Panc1 (cell line): ENCODE data around the gene SH3BP2. TPM values are rescaled to one million over a fixed set of nuclear protein-coding genes. Genes with fewer than 3 reads are reported as not detected.

ENCODE experiments used
- ATAC-seq: fragments of 200-7000 bp; cut with Tn5 transposase; 2 replicates; pipeline ENCODE4 v1.9.1; 2020; ENCODE audit warnings: mild to moderate bottlenecking, moderate library complexity
- BruUV-seq: library from RNA; stranded (reverse); fragments of 400-500 nt; replicated peaks from 2 replicates; lab custom pipeline; 2021; lab: Mats Ljungman, UMichigan
- CTCF ChIA-PET: fragments of 300-600 bp; sonication (Branson Sonifier 250); formaldehyde crosslinking; loops from one replicate; lab custom pipeline; 2022; ENCODE audit warnings: antibody characterized with exemption; lab: Charles Lee
- POLR2A ChIA-PET: fragments of 300-600 bp; sonication (Branson Sonifier 250); formaldehyde crosslinking; loops from one replicate; lab custom pipeline; 2022; ENCODE audit warnings: antibody characterized with exemption; lab: Charles Lee
- DNase-seq: peaks from one replicate; pipeline ENCODE4 v3.0.0-alpha.2; 2010; ENCODE audit warnings: low read depth, low spot score
- H3K27ac ChIP-seq: 2 replicates; pipeline ENCODE4 v1.5.1; 2011; ENCODE audit warnings: mild to moderate bottlenecking, low read length, inconsistent platforms
- H3K27me3 ChIP-seq: fragments of 200-500 bp; sonication (Bioruptor generic); 2 replicates; pipeline ENCODE4 v1.6.0; 2014; ENCODE audit warnings: low read length, inconsistent platforms; ENCODE audit not compliant: control insufficient read depth, insufficient read depth
- H3K36me3 ChIP-seq: fragments of 200-500 bp; sonication (Bioruptor generic); 2 replicates; pipeline ENCODE4 v1.5.1; 2014; ENCODE audit warnings: inconsistent platforms, mild to moderate bottlenecking, low read length, moderate library complexity; ENCODE audit not compliant: control insufficient read depth, insufficient read depth
- H3K4me1 ChIP-seq: 2 replicates; pipeline ENCODE4 v1.5.1; 2011; ENCODE audit warnings: inconsistent platforms, mild to moderate bottlenecking, low read length, moderate library complexity; ENCODE audit not compliant: control insufficient read depth, insufficient read depth
- H3K4me3 ChIP-seq, 2 experiments: 2 replicates each; pipeline ENCODE4 v1.5.1; 2011 to 2012; ENCODE audit warnings: low read depth in 2 of 2, low read length in 2 of 2, mild to moderate bottlenecking in 2 of 2, inconsistent platforms in 1 of 2, moderate library complexity in 1 of 2
- H3K9me3 ChIP-seq: fragments of 200-500 bp; sonication (Bioruptor generic); 2 replicates; pipeline ENCODE4 v1.5.1; 2014; ENCODE audit warnings: low read depth, mild to moderate bottlenecking, inconsistent platforms, low read length, moderate library complexity; ENCODE audit not compliant: control insufficient read depth, insufficient read depth
- CTCF ChIP-seq: fragments of 450-650 bp; IDR thresholded peaks from 2 replicates; pipeline ENCODE4 v1.5.1; 2017; ENCODE audit warnings: mild to moderate bottlenecking
- POLR2AphosphoS5 ChIP-seq: IDR thresholded peaks from 2 replicates; pipeline ENCODE4 v1.6.1; 2012; ENCODE audit warnings: mild to moderate bottlenecking, low read depth, low read length, moderate library complexity
- REST ChIP-seq, 2 experiments: IDR thresholded peaks; 2 replicates each; pipeline ENCODE4 v1.6.1; 2011 to 2012; ENCODE audit warnings: low read depth in 2 of 2, control low read depth in 1 of 2, low read length in 1 of 2, mild to moderate bottlenecking in 1 of 2, moderate library complexity in 1 of 2; ENCODE audit not compliant: insufficient read depth in 1 of 2
- SIN3A ChIP-seq: IDR thresholded peaks from 2 replicates; pipeline ENCODE4 v1.6.1; 2012; ENCODE audit warnings: low read depth, mild to moderate bottlenecking, low read length, moderate library complexity, borderline replicate concordance; ENCODE audit not compliant: insufficient read depth
- TCF7L2 ChIP-seq: IDR thresholded peaks from 2 replicates; pipeline ENCODE4 v1.6.1; 2011; ENCODE audit warnings: mild to moderate bottlenecking, low read depth, low read length, inconsistent platforms
- in situ Hi-C: cut with HindIII; loops from 2 replicates; pipeline ENCODE4 v1.10.0; 2016; ENCODE audit warnings: low sequenced_read_pairs, low pct_unique_long_range_greater_than_20kb
- intact Hi-C: fragments of 100-400 bp; cut with micrococcal nuclease; formaldehyde crosslinking; loops from one replicate; pipeline ENCODE4 v1.10.0; 2022; ENCODE audit not compliant: unreplicated experiment
- total RNA-seq: library from RNA; stranded (reverse); gene quantifications from one replicate; pipeline ENCODE4 v1.2.1, GENCODE V29; 2021; ENCODE audit not compliant: unreplicated experiment

SH3BP2 gene
- total RNA-seq, 1 experiment from 2014 or later: 93.4 TPM

GRCh38 chr4:2882341-2882740, 89.5 kb downstream of the SH3BP2 start:
- POLR2A ChIA-PET: no interaction called here
- CTCF ChIA-PET: no interaction called here
- TF ChIP-seq REST (IDR thresholded peaks at IDR 0.05; ENCODE audit: insufficient read depth in 1 of 2, low read depth in 2 of 2, low read length in 1 of 2) (no peak), POLR2AphosphoS5 (no peak), TCF7L2 (no peak), CTCF (no peak), SIN3A (no peak)
- no peak for DNase-seq
- in situ Hi-C loops: no loop called here
- H3K27ac ChIP-seq: no peak overlapping the region
- H3K36me3 ChIP-seq: peaks cover 6% of the 10 kb centered on the region; the same call in 1 of the 2 replicates
- H3K27me3 ChIP-seq: no peaks in the 10 kb centered on the region
- H3K4me1 ChIP-seq: no peaks in the 10 kb centered on the region
- ATAC-seq: no peak
- no peak overlapping the region for H3K4me3 ChIP-seq
- H3K9me3 ChIP-seq: no peaks in the 10 kb centered on the region
- no TSS peak for BruUV-seq
- intact Hi-C loops: no loop called here

GRCh38 chr4:2886161-2886560, 93.3 kb downstream of the SH3BP2 start:
- TF ChIP-seq REST (IDR thresholded peaks at IDR 0.05; ENCODE audit: insufficient read depth in 1 of 2, low read depth in 2 of 2, low read length in 1 of 2) (no peak), CTCF (no peak), SIN3A (no peak), POLR2AphosphoS5 (no peak), TCF7L2 (no peak)
- in situ Hi-C loops: no loop called here
- Histone ChIP-seq H3K27me3 (no peaks in the 10 kb centered on the region), H3K4me3 (no peak overlapping the region), H3K9me3 (no peaks in the 10 kb centered on the region), H3K4me1 (no peaks in the 10 kb centered on the region), H3K27ac (no peak overlapping the region), H3K36me3 (peaks cover 6% of the 10 kb centered on the region; the same call in 1 of the 2 replicates)
- ATAC-seq: no peak
- ChIA-PET CTCF (no interaction called here), POLR2A (no interaction called here)
- BruUV-seq: no TSS peak
- DNase-seq: no peak
- intact Hi-C loops: no loop called here
